Measurements from ENCODE around the gene CLEC10A.
"Not testable (repeated sequence)": the region's sequence is repeated elsewhere in the genome, so short reads cannot be mapped to it uniquely, and the experiment has no call there.

GRCh38 chr17:7127501-7127900 lies 47.5 kb upstream of the CLEC10A start:
- TF ChIP-seq CTCF, POLR2A (IDR thresholded peaks at IDR 0.05): not testable (repeated sequence)

Data from sigmoid colon (tissue), 3 donors.